ENCODE measurements around the gene LOXL3.

GRCh38 chr2:74489906-74490305 is 63.8 kb downstream of the LOXL3 start:
- no peak for TF ChIP-seq CTCF (IDR thresholded peaks at IDR 0.05)
- TF ChIP-seq EZH2 (IDR thresholded peaks at IDR 0.05): no peak
- TF ChIP-seq EZH2phosphoT487 (IDR thresholded peaks at IDR 0.05): no peak
